K562 (cell line): Measurements from ENCODE around the gene TK1. TPM values are rescaled to one million over a fixed set of nuclear protein-coding genes. Genes with fewer than 3 reads are reported as not detected.

ENCODE experiments used
- ATAC-seq: fragments of 200-7000 bp; cut with Tn5 transposase; 3 replicates; pipeline ENCODE4 v1.9.1; 2020; ENCODE audit warnings: moderate library complexity
- BruUV-seq: library from RNA; stranded (reverse); fragments of 400-500 nt; replicated peaks from 2 replicates; lab custom pipeline; 2021; lab: Mats Ljungman, UMichigan
- CTCF ChIA-PET: fragments of 300-600 bp; formaldehyde crosslinking; extraction: SDS; loops from one replicate; lab custom pipeline; 2021; ENCODE audit warnings: low intra/inter-chr PET ratio; lab: Yijun Ruan, JAX
- POLR2A ChIA-PET: fragments of 300-600, 350-650 bp; sonication (Branson Sonifier 250); formaldehyde crosslinking; extraction: SDS; loops from one replicate; lab custom pipeline; 2021; ENCODE audit warnings: antibody characterized with exemption, inconsistent platforms; lab: Yijun Ruan, JAX
- DNase-seq, 4 experiments: peaks; one replicate each; pipeline versions ENCODE4 v3.0.0 to v3.0.0-alpha.2; 2011 to 2018; ENCODE audit warnings: low spot score in 3 of 4, mixed read lengths in 3 of 4; ENCODE audit errors: extremely low read depth in 1 of 4
- FAIRE-seq: peaks from 2 replicates; lab custom pipeline; 2011; peaks lifted over from hg19 to GRCh38; lab: Jason Lieb, UNC
- H2AFZ ChIP-seq: 2 replicates; pipeline ENCODE4 v1.6.0; 2011; ENCODE audit warnings: low read depth, low read length, control low read depth, inconsistent platforms
- H3K27ac ChIP-seq: fragments of 200-600 bp; 3 replicates; pipeline ENCODE4 v1.8.0; 2011; ENCODE audit warnings: low read depth, mild to moderate bottlenecking, control low read depth, inconsistent platforms, low read length, moderate library complexity, mixed read lengths; ENCODE audit errors: extremely low read depth
- H3K27me3 ChIP-seq, 2 experiments: fragments of 300-600 bp in 1 of 2; 2 replicates in 1 of 2; 3 replicates in 1 of 2; pipeline versions ENCODE4 v1.6.0 to v1.8.0; 2011; ENCODE audit warnings: inconsistent platforms in 2 of 2, low read length in 2 of 2, mild to moderate bottlenecking in 1 of 2, mixed read lengths in 1 of 2, moderate library complexity in 1 of 2; ENCODE audit not compliant: control insufficient read depth in 2 of 2, insufficient read depth in 2 of 2
- H3K36me3 ChIP-seq: fragments of 300-600 bp; 3 replicates; pipeline ENCODE4 v1.8.0; 2011; ENCODE audit warnings: mild to moderate bottlenecking, low read length, inconsistent platforms; ENCODE audit not compliant: control insufficient read depth, insufficient read depth
- H3K4me1 ChIP-seq, 2 experiments: fragments of 200-600 bp in 1 of 2; replicated peaks in 1 of 2; 2 replicates in 1 of 2; 3 replicates in 1 of 2; pipeline versions ENCODE4 v1.5.1 to v1.8.0; 2011; ENCODE audit warnings: inconsistent platforms in 2 of 2, low read length in 2 of 2, mild to moderate bottlenecking in 1 of 2, mixed read lengths in 1 of 2, moderate library complexity in 1 of 2; ENCODE audit not compliant: control insufficient read depth in 2 of 2, insufficient read depth in 2 of 2
- H3K4me2 ChIP-seq: 2 replicates; pipeline ENCODE4 v1.6.1; 2011; ENCODE audit warnings: low read length, control low read depth, inconsistent platforms, mixed read lengths; ENCODE audit not compliant: insufficient read depth
- H3K4me3 ChIP-seq: fragments of 200-600 bp; sonication (generic), shearing (Covaris generic); 2 replicates; pipeline ENCODE4 v1.5.1; 2016; ENCODE audit warnings: control low read depth, inconsistent platforms
- H3K79me2 ChIP-seq: fragments of 200-600 bp; 3 replicates; pipeline ENCODE4 v1.8.0; 2011; ENCODE audit warnings: low read length, inconsistent platforms; ENCODE audit not compliant: control insufficient read depth, insufficient read depth
- H3K9ac ChIP-seq, 2 experiments: 2 replicates each; pipeline versions ENCODE4 v1.6.0 to v1.6.1; 2011; ENCODE audit warnings: low read depth in 2 of 2, low read length in 2 of 2, control low read depth in 1 of 2, inconsistent platforms in 1 of 2, mild to moderate bottlenecking in 1 of 2, mixed read lengths in 1 of 2; ENCODE audit not compliant: insufficient read depth in 1 of 2
- H3K9me1 ChIP-seq: one replicate; pipeline ENCODE4 v1.6.0; 2011; ENCODE audit warnings: inconsistent platforms, mild to moderate bottlenecking, low read length, moderate library complexity; ENCODE audit not compliant: control insufficient read depth, insufficient read depth
- H3K9me3 ChIP-seq: replicated peaks from 2 replicates; pipeline ENCODE4 v1.5.1; 2011; ENCODE audit warnings: low read depth, low read length, inconsistent platforms; ENCODE audit not compliant: control insufficient read depth, insufficient read depth
- H4K20me1 ChIP-seq: replicated peaks from 2 replicates; pipeline ENCODE4 v1.6.1; 2011; ENCODE audit warnings: low read length, inconsistent platforms, mixed read lengths; ENCODE audit not compliant: control insufficient read depth, insufficient read depth
- KLF13 ChIP-seq: fragments of 450-650 bp; IDR thresholded peaks from 2 replicates; pipeline ENCODE4 v1.6.1; 2016; ENCODE audit warnings: missing genetic modification characterization, low read depth, mild to moderate bottlenecking, missing compliant biosample characterization, moderate library complexity, borderline replicate concordance
- POLR2G ChIP-seq: fragments of 200-400 bp; formaldehyde crosslinking; IDR thresholded peaks from 2 replicates; pipeline ENCODE4 v1.6.1; 2017; ENCODE audit warnings: low read depth, mild to moderate bottlenecking, antibody characterized with exemption, low read length, moderate library complexity
- SMAD1 ChIP-seq: fragments of 150-350 bp; IDR thresholded peaks from 2 replicates; pipeline ENCODE4 v1.6.1; 2014; ENCODE audit warnings: low read length, low read depth; ENCODE audit not compliant: partially characterized antibody
- TEAD4 ChIP-seq, 2 experiments: sonication (generic) in 1 of 2; formaldehyde crosslinking in 1 of 2; IDR thresholded peaks; 2 replicates each; pipeline versions ENCODE4 v1.6.1 to v1.8.0; 2012 to 2022; ENCODE audit warnings: borderline replicate concordance in 1 of 2, inconsistent platforms in 1 of 2, low read length in 1 of 2, mild to moderate bottlenecking in 1 of 2, missing genetic modification reagents in 1 of 2
- ZNF175 ChIP-seq: fragments of 200-800 bp; sonication (Bioruptor generic); IDR thresholded peaks from 2 replicates; pipeline ENCODE4 v1.6.1; 2016; ENCODE audit warnings: low read depth, mild to moderate bottlenecking, missing genetic modification characterization, missing compliant biosample characterization
- ZNF444 ChIP-seq: fragments of 250-450 bp; sonication (Bioruptor Pico); IDR thresholded peaks from 2 replicates; pipeline ENCODE4 v1.4.0; 2020; ENCODE audit warnings: mild to moderate bottlenecking, moderate library complexity
- ZNF699 ChIP-seq: fragments of 250-450 bp; sonication (Bioruptor Pico); IDR thresholded peaks from 2 replicates; pipeline ENCODE4 v1.8.0; 2021; ENCODE audit warnings: mild to moderate bottlenecking, moderate library complexity; ENCODE audit not compliant: insufficient replicate concordance
- WGBS: fragments of 100-300 bp; shearing (Covaris generic); methylation state at CpG from one replicate; pipeline ENCODE4 v1.1.6; 2016; ENCODE audit warnings: low coverage, mixed read lengths; ENCODE audit not compliant: insufficient coverage; ENCODE audit errors: missing lambda C conversion rate; 5-methylcytosine and 5-hydroxymethylcytosine counted together
- in situ Hi-C: fragments of 300-500 bp; cut with MboI; formaldehyde crosslinking; loops from 4 replicates; pipeline ENCODE4 v1.15.0; 2018; ENCODE audit warnings: inconsistent platforms, mixed read lengths
- intact Hi-C: fragments of 100-400 bp; cut with micrococcal nuclease; formaldehyde crosslinking; loops from 2 replicates; pipeline ENCODE4 v1.14.2; 2022
- polyA plus RNA-seq, 8 experiments: library from polyadenylated mRNA; depleted of rRNA in 4 of 8; stranded (reverse) in 5 of 8; unstranded in 3 of 8; fragments of >200 nt; fragmentation: Nextera tagmentation in 2 of 8; fragmentation: Illumina TruSeq in 1 of 8; extraction: Ambion mirVana in 2 of 8; extraction: Trizol in 1 of 8; gene quantifications; 2 replicates each; pipeline versions ENCODE4 v1.2.1 to v1.2.3, GENCODE V29; 2011 to 2014; ENCODE audit warnings: inconsistent platforms in 1 of 8, missing spikeins in 1 of 8
- total RNA-seq, 7 experiments: library from RNA; depleted of rRNA in 6 of 7; stranded (reverse); fragments of >200 nt in 6 of 7; fragmentation: Illumina TruSeq in 2 of 7; extraction: Trizol in 2 of 7; gene quantifications; 2 replicates each; pipeline versions ENCODE4 v1.2.1 to v1.2.3, GENCODE V29; 2011 to 2021; ENCODE audit warnings: low replicate concordance in 1 of 7
- TF ChIP-seq, protein P1 (sequence below): fragments of 250-450 bp; sonication (Bioruptor Pico); IDR thresholded peaks from 2 replicates; pipeline ENCODE4 v1.8.0; 2021; ENCODE audit warnings: moderate library complexity, mild to moderate bottlenecking, inconsistent platforms

TK1 gene
- total and polyA plus RNA-seq, 9 of the 15 experiments (the other 6 are each of a cell fraction or from before 2014, with no cell fraction given) = 8.4 to 280 (median 103) TPM

DNA sequence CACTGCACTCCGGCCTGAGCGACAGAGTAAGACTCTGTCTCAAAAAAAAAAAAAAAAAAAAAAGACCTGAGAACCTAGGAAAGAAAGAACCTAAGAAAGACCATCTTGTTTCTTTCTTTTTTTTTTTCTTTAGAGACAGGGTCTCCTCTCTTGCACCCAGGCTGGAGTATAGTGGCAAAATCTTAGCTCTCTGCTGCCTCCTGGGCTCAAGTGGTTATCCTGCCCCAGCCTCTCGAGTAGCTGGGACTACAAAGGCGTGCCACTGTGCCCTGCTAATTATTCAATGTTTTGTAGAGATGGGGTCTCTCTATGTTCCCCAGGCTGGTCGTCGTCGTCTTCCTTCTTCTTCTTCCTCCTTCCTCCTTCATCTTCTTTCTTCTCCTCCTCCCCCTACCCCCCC, 19.4 kb upstream of the TK1 start:
- Histone ChIP-seq H3K79me2 (no peaks in the 10 kb centered on the region), H3K9ac (no peak overlapping the region), H3K36me3 (peaks cover 43% of the 10 kb centered on the region; the same call in 2 of the 3 replicates), H3K9me1 (peaks cover 8% of the 10 kb centered on the region), H4K20me1 (no peaks in the 10 kb centered on the region), H3K27me3 (no peaks in the 10 kb centered on the region), H3K27ac (no peak overlapping the region), H3K9me3 (no peaks in the 10 kb centered on the region), H3K4me3 (no peak overlapping the region), H3K4me1 (peaks cover 0 to 6% of the 10 kb centered on the region in 2 experiments; a peak in 1 of 5 replicates), H3K4me2 (no peak overlapping the region), H2AFZ (no peak overlapping the region)
- in situ Hi-C loops = no loop called here
- POLR2A ChIA-PET = interaction anchor here (1.8 to 4.9 kb wide), 2 partner anchors 16 to 19 kb away, joined by 5 to 25 read pairs; partner anchors contain the start of genes AFMID and TK1
- 0 out of 3 replicates have a peak, but pooled peaks have one; percentile 41 for ATAC-seq
- no peak for DNase-seq
- CTCF ChIA-PET = no interaction called here
- 89% methylated on average over 4 of the region's 7 CpGs for WGBS
- TF ChIP-seq TEAD4 (IDR thresholded peaks at IDR 0.05; ENCODE audit: low read length) (no peak), TEAD4 (CRISPR knock-in tag; IDR thresholded peaks at IDR 0.05; ENCODE audit: borderline replicate concordance) (no peak), SMAD1 (no peak)
- TF ChIP-seq, protein P1, sequence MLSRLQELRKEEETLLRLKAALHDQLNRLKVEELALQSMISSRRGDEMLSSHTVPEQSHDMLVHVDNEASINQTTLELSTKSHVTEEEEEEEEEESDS (CRISPR knock-in tag) = no peak
- intact Hi-C loops = no loop called here
- no peak for FAIRE-seq
- no TSS peak for BruUV-seq

DNA sequence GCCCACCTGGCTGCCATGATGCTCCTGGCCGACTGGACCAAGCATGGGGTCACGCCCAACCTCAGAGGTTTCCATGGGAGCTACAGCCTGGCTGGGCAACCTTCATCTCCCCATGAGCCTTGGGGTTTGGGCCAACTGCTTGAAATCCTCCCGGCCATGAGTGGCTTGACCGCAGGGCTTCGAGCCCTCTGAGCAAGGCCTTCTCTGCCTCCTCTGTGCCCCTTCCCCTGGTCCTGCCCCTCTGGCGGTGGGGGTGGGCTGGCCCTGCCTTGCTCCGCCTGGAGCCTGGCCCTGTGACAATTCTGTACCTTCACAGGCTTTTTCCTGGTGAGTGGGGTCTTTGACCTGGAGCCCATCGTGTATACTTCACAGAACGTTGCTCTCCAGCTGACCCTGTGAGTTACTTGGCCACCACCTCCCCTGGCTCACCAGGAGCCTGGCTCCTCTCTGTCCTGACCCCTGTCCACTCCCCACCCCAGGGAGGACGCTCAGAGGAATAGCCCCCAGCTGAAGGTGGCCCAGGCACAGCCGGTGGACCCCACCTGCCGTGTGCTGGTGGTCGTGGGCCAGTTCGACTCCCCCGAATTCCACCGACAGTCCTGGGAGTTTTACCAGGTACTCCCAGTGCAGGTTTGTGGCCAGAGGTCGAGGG, 18.4 kb upstream of the TK1 start:
- FAIRE-seq (no peak), DNase-seq (no peak), ATAC-seq (no peak)
- Histone ChIP-seq H3K27me3 (no peaks in the 10 kb centered on the region), H3K36me3 (peaks cover 49% of the 10 kb centered on the region; the same call in 2 of the 3 replicates), H3K9me1 (peaks cover 8% of the 10 kb centered on the region), H3K4me3 (no peak overlapping the region), H2AFZ (no peak overlapping the region), H3K9ac (no peak overlapping the region), H3K4me2 (no peak overlapping the region), H3K4me1 (peaks cover 0 to 6% of the 10 kb centered on the region in 2 experiments; a peak in 1 of 5 replicates), H4K20me1 (no peaks in the 10 kb centered on the region), H3K79me2 (no peaks in the 10 kb centered on the region), H3K27ac (no peak overlapping the region), H3K9me3 (no peaks in the 10 kb centered on the region)
- TF ChIP-seq KLF13 (tag) = no peak
- no peak for TF ChIP-seq ZNF699 (CRISPR knock-in tag)
- no peak for TF ChIP-seq ZNF444 (CRISPR knock-in tag)
- peak; percentile 49 for TF ChIP-seq POLR2G
- no peak for TF ChIP-seq ZNF175 (CRISPR knock-in tag)
- ChIA-PET CTCF (no interaction called here), POLR2A (interaction anchor here (0.5 to 4.9 kb wide), 3 partner anchors 17 to 227 kb away, joined by 3 to 25 read pairs (median 3); partner anchors contain the start of genes AFMID and TK1)
- intact Hi-C loops = no loop called here
- 86% methylated on average over 17 of the region's 17 CpGs for WGBS
- BruUV-seq = no TSS peak
- in situ Hi-C loops = no loop called here
